Thyroid gland (tissue), 4 donors: ENCODE data around the gene ZNF516.

Source experiments
- CTCF ChIP-seq, 6 experiments: fragments of 200-600 bp in 3 of 6; fragments of 450-650 bp in 3 of 6; sonication (generic) in 3 of 6; IDR thresholded peaks; one replicate each; pipeline ENCODE4 v1.5.1; 2016 to 2019; ENCODE audit warnings: antibody characterized with exemption in 6 of 6, mild to moderate bottlenecking in 2 of 6, inconsistent platforms in 1 of 6, moderate library complexity in 1 of 6
- POLR2A ChIP-seq, 2 donors: fragments of 450-650 bp; IDR thresholded peaks; one replicate each; pipeline ENCODE4 v1.6.1; 2017; ENCODE audit warnings: antibody characterized with exemption in 2 of 2, mild to moderate bottlenecking in 2 of 2, moderate library complexity in 1 of 2

GRCh38 chr18:76459687-76460350, 35.2 kb downstream of the ZNF516 start:
- TF ChIP-seq POLR2A (IDR thresholded peaks at IDR 0.05): no peak
- peak in 2 of 6 experiments; percentile 5 to 21 for TF ChIP-seq CTCF (IDR thresholded peaks at IDR 0.05)
